HepG2 (cell line): ENCODE data around the gene EARS2. TPM values are rescaled to one million over a fixed set of nuclear protein-coding genes. Genes with fewer than 3 reads are reported as not detected.

Experiments used
- ATAC-seq: fragments of 200-7000 bp; cut with Tn5 transposase; 3 replicates; pipeline ENCODE4 v1.9.1; 2020; ENCODE audit warnings: mild to moderate bottlenecking, moderate library complexity
- BruUV-seq: library from RNA; stranded (reverse); fragments of 400-500 nt; replicated peaks from 2 replicates; lab custom pipeline; 2021; lab: Mats Ljungman, UMichigan
- CTCF ChIA-PET: fragments of 300-600 bp; formaldehyde crosslinking; extraction: SDS; loops from one replicate; lab custom pipeline; 2021; ENCODE audit warnings: low total read pairs, inconsistent platforms, low intra/inter-chr PET ratio; lab: Yijun Ruan, JAX
- POLR2A ChIA-PET: fragments of 350-600 bp; sonication (Branson Sonifier 250); formaldehyde crosslinking; loops from one replicate; lab custom pipeline; 2020; ENCODE audit warnings: antibody characterized with exemption, inconsistent platforms; lab: Yijun Ruan, JAX
- DNase-seq: peaks from one replicate; pipeline ENCODE4 v3.0.0-alpha.2; 2015; ENCODE audit warnings: low spot score
- FAIRE-seq: peaks from 3 replicates; lab custom pipeline; 2011; peaks lifted over from hg19 to GRCh38; lab: Jason Lieb, UNC
- H2AFZ ChIP-seq: one replicate; pipeline ENCODE4 v1.6.1; 2011; ENCODE audit warnings: low read length, inconsistent platforms
- H3K27ac ChIP-seq: fragments of 300-600 bp; 3 replicates; pipeline ENCODE4 v1.8.0; 2011; ENCODE audit warnings: mixed run types, mild to moderate bottlenecking, mixed read lengths, low read length, inconsistent platforms; ENCODE audit not compliant: insufficient read depth; ENCODE audit errors: extremely low read length
- H3K27me3 ChIP-seq, 2 experiments: fragments of 200-600 bp in 1 of 2; 2 replicates in 1 of 2; 3 replicates in 1 of 2; pipeline versions ENCODE4 v1.6.0 to v1.8.0; 2011; ENCODE audit warnings: low read length in 2 of 2, mild to moderate bottlenecking in 2 of 2, moderate library complexity in 2 of 2, inconsistent platforms in 1 of 2; ENCODE audit not compliant: insufficient read depth in 2 of 2, control insufficient read depth in 1 of 2
- H3K36me3 ChIP-seq, 2 experiments: fragments of 200-600 bp in 1 of 2; replicated peaks in 1 of 2; 2 replicates in 1 of 2; 3 replicates in 1 of 2; pipeline versions ENCODE4 v1.5.1 to v1.8.0; 2011; ENCODE audit warnings: low read length in 2 of 2, inconsistent platforms in 1 of 2; ENCODE audit not compliant: insufficient read depth in 2 of 2, control insufficient read depth in 1 of 2
- H3K4me1 ChIP-seq: 2 replicates; pipeline ENCODE4 v1.5.1; 2012; ENCODE audit warnings: low read length, inconsistent platforms; ENCODE audit not compliant: insufficient read depth
- H3K4me2 ChIP-seq: 2 replicates; pipeline ENCODE4 v1.6.0; 2011; ENCODE audit warnings: low read depth, low read length, inconsistent platforms
- H3K4me3 ChIP-seq, 3 experiments: fragments of 200-600 bp in 1 of 3; sonication (generic), shearing (Covaris generic) in 1 of 3; replicated peaks in 1 of 3; 2 replicates each; pipeline ENCODE4 v1.5.1; 2011 to 2016; ENCODE audit warnings: low read length in 3 of 3, inconsistent platforms in 2 of 3, low read depth in 2 of 3, mild to moderate bottlenecking in 2 of 3, control low read depth in 1 of 3, mixed read lengths in 1 of 3; ENCODE audit not compliant: insufficient read depth in 1 of 3
- H3K79me2 ChIP-seq: one replicate; pipeline ENCODE4 v1.6.1; 2011; ENCODE audit warnings: low read length, inconsistent platforms; ENCODE audit not compliant: insufficient read depth
- H3K9ac ChIP-seq: 2 replicates; pipeline ENCODE4 v1.6.0; 2011; ENCODE audit warnings: mild to moderate bottlenecking, low read depth, low read length, inconsistent platforms; ENCODE audit not compliant: insufficient read depth
- H3K9me3 ChIP-seq: 2 replicates; pipeline ENCODE4 v1.5.1; 2012; ENCODE audit warnings: mild to moderate bottlenecking, low read length
- H4K20me1 ChIP-seq: 2 replicates; pipeline ENCODE4 v1.6.0; 2011; ENCODE audit warnings: inconsistent platforms, mild to moderate bottlenecking, low read length, moderate library complexity; ENCODE audit not compliant: insufficient read depth
- HDAC6 ChIP-seq: fragments of 200-600 bp; sonication (generic); IDR thresholded peaks from 2 replicates; pipeline ENCODE4 v1.7.0; 2017; ENCODE audit warnings: mild to moderate bottlenecking, antibody characterized with exemption, low read length, low read depth
- NAIF1 ChIP-seq: sonication (generic); formaldehyde crosslinking; IDR thresholded peaks from 2 replicates; pipeline ENCODE4 v1.5.0; 2020; ENCODE audit warnings: mild to moderate bottlenecking, missing genetic modification reagents, borderline replicate concordance
- NCOR1 ChIP-seq: fragments of 200-600 bp; sonication (generic); IDR thresholded peaks from 2 replicates; pipeline ENCODE4 v1.7.0; 2017; ENCODE audit warnings: antibody characterized with exemption, low read length, borderline replicate concordance
- POLR2A ChIP-seq, 2 experiments: IDR thresholded peaks; 2 replicates each; pipeline ENCODE4 v1.6.1; 2011; ENCODE audit warnings: low read depth in 2 of 2, low read length in 2 of 2, mild to moderate bottlenecking in 1 of 2, moderate library complexity in 1 of 2; ENCODE audit not compliant: insufficient read depth in 1 of 2
- POLR2AphosphoS2 ChIP-seq: IDR thresholded peaks from 2 replicates; pipeline ENCODE4 v1.6.1; 2011; ENCODE audit warnings: low read depth, low read length, improper control_type of control experiment
- POLR2AphosphoS5 ChIP-seq: IDR thresholded peaks from 2 replicates; pipeline ENCODE4 v1.6.1; 2012; ENCODE audit warnings: low read depth, low read length
- POLR2G ChIP-seq: fragments of 200-400 bp; formaldehyde crosslinking; IDR thresholded peaks from 2 replicates; pipeline ENCODE4 v1.6.1; 2018; ENCODE audit warnings: mild to moderate bottlenecking, low read depth, low read length, moderate library complexity
- RBM22 ChIP-seq: fragments of 200-400 bp; formaldehyde crosslinking; optimal IDR thresholded peaks from 2 replicates; pipeline ENCODE3; 2017; ENCODE audit warnings: mild to moderate bottlenecking, low read length, moderate library complexity
- ZNF276 ChIP-seq: sonication (generic); formaldehyde crosslinking; IDR thresholded peaks from 2 replicates; pipeline ENCODE4 v1.4.0; 2020; ENCODE audit warnings: mild to moderate bottlenecking, low read depth, missing genetic modification reagents
- ZNF547 ChIP-seq: sonication (generic); formaldehyde crosslinking; IDR thresholded peaks from 2 replicates; pipeline ENCODE4 v1.5.1; 2020; ENCODE audit warnings: mild to moderate bottlenecking, missing genetic modification reagents
- ZNF598 ChIP-seq: sonication (generic); formaldehyde crosslinking; IDR thresholded peaks from 2 replicates; pipeline ENCODE4 v1.5.1; 2020; ENCODE audit warnings: mild to moderate bottlenecking, missing genetic modification reagents, borderline replicate concordance
- ZNF619 ChIP-seq: sonication (generic); formaldehyde crosslinking; IDR thresholded peaks from 2 replicates; pipeline ENCODE4 v1.4.0; 2020; ENCODE audit warnings: mild to moderate bottlenecking, missing genetic modification reagents
- in situ Hi-C: cut with HindIII; loops from 2 replicates; pipeline ENCODE4 v1.10.0; 2017; ENCODE audit warnings: low pct_unique_long_range_greater_than_20kb; ENCODE audit not compliant: extremely low pct_ligation_motif_present
- intact Hi-C: fragments of 100-400 bp; cut with micrococcal nuclease; formaldehyde crosslinking; loops from one replicate; pipeline ENCODE4 v1.10.0; 2022; ENCODE audit not compliant: unreplicated experiment
- polyA plus RNA-seq, 8 experiments: library from polyadenylated mRNA; depleted of rRNA in 3 of 8; stranded (reverse) in 7 of 8; unstranded in 1 of 8; fragments of >200 nt; fragmentation: Illumina TruSeq in 4 of 8; extraction: Trizol in 4 of 8; gene quantifications; 2 replicates each; pipeline versions ENCODE4 v1.2.1 to v1.2.3, GENCODE V29; 2011 to 2016; ENCODE audit warnings: low read depth in 4 of 8, missing spikeins in 1 of 8, mixed read lengths in 1 of 8; ENCODE audit not compliant: insufficient read depth in 1 of 8
- total RNA-seq, 5 experiments: library from RNA; depleted of rRNA; stranded (reverse); fragments of >200 nt; fragmentation: Illumina TruSeq; extraction: Trizol; gene quantifications; 2 replicates each; pipeline ENCODE4 v1.2.3, GENCODE V29; 2016; ENCODE audit warnings: low read depth in 1 of 5
- TF ChIP-seq, protein P1 (sequence below): sonication (generic); formaldehyde crosslinking; IDR thresholded peaks from 2 replicates; pipeline ENCODE4 v1.4.0; 2020; ENCODE audit warnings: mild to moderate bottlenecking, missing genetic modification reagents

Gene EARS2
- total and polyA plus RNA-seq, 2 of the 13 experiments (the other 11 are each of a cell fraction or from before 2014, with no cell fraction given), result 49.4 to 80.4 TPM

- FAIRE-seq (no peak), ATAC-seq (no peak), DNase-seq (no peak)
- no peak overlapping the region for H3K4me3 ChIP-seq
- in situ Hi-C loops (no loop called here), intact Hi-C loops (no loop called here)
- H3K27ac ChIP-seq, result no peak overlapping the region
- no peak for TF ChIP-seq NAIF1 (CRISPR knock-in tag)
- no peak for TF ChIP-seq POLR2AphosphoS5
- TF ChIP-seq ZNF276 (CRISPR knock-in tag), result no peak
- TF ChIP-seq HDAC6, result no peak
- peak; percentile 94 for TF ChIP-seq RBM22
- no peak for TF ChIP-seq ZNF547 (CRISPR knock-in tag)
- H3K27me3 ChIP-seq, result no peaks in the 10 kb centered on the region
- H2AFZ ChIP-seq, result no peak overlapping the region
- ChIA-PET POLR2A (interaction anchor here (1.5 kb wide), 1 partner anchor 15 kb away, joined by 3 read pairs; no protein-coding TSS in a partner anchor), CTCF (no interaction called here)
- H3K36me3 ChIP-seq, result peaks cover 30 to 66% of the 10 kb centered on the region in 2 experiments
- H3K9ac ChIP-seq, result no peak overlapping the region
- no peaks in the 10 kb centered on the region for H3K4me1 ChIP-seq
- BruUV-seq, result TSS peak; percentile 18
- H4K20me1 ChIP-seq, result peaks cover 5% of the 10 kb centered on the region; the same call in 1 of the 2 replicates
- H3K79me2 ChIP-seq, result no peaks in the 10 kb centered on the region
- no peaks in the 10 kb centered on the region for H3K9me3 ChIP-seq
- no peak overlapping the region for H3K4me2 ChIP-seq
These were observed 24.6 kb upstream of the EARS2 start for GRCh38 chr16:23581764-23582163.

GRCh38 chr16:23580391-23580790, 23.2 kb upstream of the EARS2 start:
- Histone ChIP-seq H3K4me2 (no peak overlapping the region), H3K4me3 (no peak overlapping the region), H3K27me3 (no peaks in the 10 kb centered on the region), H3K36me3 (peaks cover 31 to 65% of the 10 kb centered on the region in 2 experiments), H3K79me2 (no peaks in the 10 kb centered on the region), H3K4me1 (no peaks in the 10 kb centered on the region), H3K27ac (no peak overlapping the region), H3K9me3 (no peaks in the 10 kb centered on the region), H2AFZ (no peak overlapping the region), H4K20me1 (peaks cover 5% of the 10 kb centered on the region; the same call in 1 of the 2 replicates), H3K9ac (no peak overlapping the region)
- intact Hi-C loops (no loop called here), in situ Hi-C loops (no loop called here)
- CTCF ChIA-PET, result no interaction called here
- no peak for DNase-seq
- no peak for ATAC-seq
- POLR2A ChIA-PET, result interaction anchor here (0.7 to 1.5 kb wide), 2 partner anchors 16 to 51 kb away, joined by 3 read pairs; no protein-coding TSS in a partner anchor
- no peak for FAIRE-seq
- no TSS peak for BruUV-seq
- no peak for TF ChIP-seq NCOR1
- TF ChIP-seq POLR2AphosphoS2, result peak; percentile 58; the same call in 1 of the 2 replicates
- TF ChIP-seq POLR2AphosphoS5, result peak; percentile 25
- TF ChIP-seq ZNF619, result no peak
- TF ChIP-seq POLR2G, result peak; percentile 2; the same call in 1 of the 2 replicates
- TF ChIP-seq, protein P1, sequence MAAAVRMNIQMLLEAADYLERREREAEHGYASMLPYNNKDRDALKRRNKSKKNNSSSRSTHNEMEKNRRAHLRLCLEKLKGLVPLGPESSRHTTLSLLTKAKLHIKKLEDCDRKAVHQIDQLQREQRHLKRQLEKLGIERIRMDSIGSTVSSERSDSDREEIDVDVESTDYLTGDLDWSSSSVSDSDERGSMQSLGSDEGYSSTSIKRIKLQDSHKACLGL (CRISPR knock-in tag), result no peak
- peak; percentile 83 for TF ChIP-seq RBM22
- no peak for TF ChIP-seq ZNF598 (CRISPR knock-in tag)
- peak; percentile 2 to 19; a peak in 1 of 4 replicates for TF ChIP-seq POLR2A (IDR thresholded peaks at IDR 0.05; ENCODE audit: insufficient read depth in 1 of 2, low read depth in 2 of 2, low read length in 2 of 2)
